GM18867 (cell line): ENCODE data around the gene TMEM167B.
A peak's percentile ranks its signal among the peaks of the same experiment; 100 is the strongest.
"Not testable (repeated sequence)": the region's sequence is repeated elsewhere in the genome, so short reads cannot be mapped to it uniquely, and the experiment has no call there.

Source experiments
- ATAC-seq: cut with Tn5 transposase; IDR thresholded peaks from one replicate; pipeline ENCODE4 v1.9.1; 2021; ENCODE audit warnings: mild to moderate bottlenecking, moderate library complexity; ENCODE audit not compliant: unreplicated experiment

The TMEM167B gene

GRCh38 chr1:109090196-109091077 is at the start of gene TMEM167B:
TSS of gene TMEM167B (plus strand) at chr1:109090764. CDS start at chr1:109090873, 109 bp downstream.
- peak; percentile 89 for ATAC-seq

GRCh38 chr1:109040989-109041620 is 49.5 kb upstream of the TMEM167B start:
- peak; percentile 32 for ATAC-seq

- peak; percentile 94 for ATAC-seq
Measured at GRCh38 chr1:109041621-109042468, 48.7 kb upstream of the TMEM167B start, which contains the start of gene WDR47. TSS of gene WDR47 (minus strand) at chr1:109042102. CDS start at chr1:109023512, 18,590 bp downstream.

- ATAC-seq: no peak
Measured at GRCh38 chr1:109045595-109045994, 45.0 kb upstream of the TMEM167B start.

GRCh38 chr1:109046671-109047070 is 43.9 kb upstream of the TMEM167B start:
- ATAC-seq: no peak

GRCh38 chr1:109047339-109047738 is 43.2 kb upstream of the TMEM167B start:
- ATAC-seq: no peak

- no peak for ATAC-seq
Measured at GRCh38 chr1:109048335-109048734, 42.2 kb upstream of the TMEM167B start.

GRCh38 chr1:109050228-109050995 is 40.2 kb upstream of the TMEM167B start:
- ATAC-seq: no peak

GRCh38 chr1:109052145-109052544 is 38.4 kb upstream of the TMEM167B start:
- ATAC-seq: not testable (repeated sequence)

- ATAC-seq: no peak
Measured at GRCh38 chr1:109056064-109056463, 34.5 kb upstream of the TMEM167B start.

GRCh38 chr1:109059026-109059425 is 31.5 kb upstream of the TMEM167B start:
- no peak for ATAC-seq

GRCh38 chr1:109060707-109061106 is 29.9 kb upstream of the TMEM167B start:
- no peak for ATAC-seq

- ATAC-seq: no peak
Measured at GRCh38 chr1:109061183-109061582, 29.4 kb upstream of the TMEM167B start.

GRCh38 chr1:109065137-109065536 is 25.4 kb upstream of the TMEM167B start:
- no peak for ATAC-seq

GRCh38 chr1:109067883-109068282 is 22.7 kb upstream of the TMEM167B start:
- no peak for ATAC-seq

GRCh38 chr1:109069294-109069693 is 21.3 kb upstream of the TMEM167B start:
- no peak for ATAC-seq

- peak; percentile 100 for ATAC-seq
Measured at GRCh38 chr1:109075531-109076490, 14.8 kb upstream of the TMEM167B start, which contains the start of gene TAF13. TSS of gene TAF13 (minus strand) at chr1:109076003. CDS start at chr1:109075947, 56 bp downstream.

GRCh38 chr1:109078317-109078716 is 12.2 kb upstream of the TMEM167B start:
- ATAC-seq: no peak

GRCh38 chr1:109079240-109079622 is 11.3 kb upstream of the TMEM167B start:
- ATAC-seq: no peak
